Ovary (tissue), 3 donors: Measurements from ENCODE around the gene DNAJA3.

Experiments used
- POLR2A ChIP-seq: fragments of 450-650 bp; IDR thresholded peaks from one replicate; pipeline ENCODE4 v1.6.1; 2017; ENCODE audit warnings: antibody characterized with exemption, mild to moderate bottlenecking, moderate library complexity
- TF ChIP-seq, protein P1 (sequence below), 3 donors: fragments of 450-650 bp in 2 of 3; fragments of 200-600 bp in 1 of 3; IDR thresholded peaks; one replicate each; pipeline versions ENCODE4 v1.5.1 to v1.8.0; 2016 to 2022; ENCODE audit warnings: antibody characterized with exemption in 3 of 3, mild to moderate bottlenecking in 1 of 3
- donor health status: DM: no; HTN: no; CAD: no.

GRCh38 chr16:4387781-4388180 lies 37.9 kb upstream of the DNAJA3 start:
- no peak for TF ChIP-seq POLR2A
- TF ChIP-seq, protein P1, sequence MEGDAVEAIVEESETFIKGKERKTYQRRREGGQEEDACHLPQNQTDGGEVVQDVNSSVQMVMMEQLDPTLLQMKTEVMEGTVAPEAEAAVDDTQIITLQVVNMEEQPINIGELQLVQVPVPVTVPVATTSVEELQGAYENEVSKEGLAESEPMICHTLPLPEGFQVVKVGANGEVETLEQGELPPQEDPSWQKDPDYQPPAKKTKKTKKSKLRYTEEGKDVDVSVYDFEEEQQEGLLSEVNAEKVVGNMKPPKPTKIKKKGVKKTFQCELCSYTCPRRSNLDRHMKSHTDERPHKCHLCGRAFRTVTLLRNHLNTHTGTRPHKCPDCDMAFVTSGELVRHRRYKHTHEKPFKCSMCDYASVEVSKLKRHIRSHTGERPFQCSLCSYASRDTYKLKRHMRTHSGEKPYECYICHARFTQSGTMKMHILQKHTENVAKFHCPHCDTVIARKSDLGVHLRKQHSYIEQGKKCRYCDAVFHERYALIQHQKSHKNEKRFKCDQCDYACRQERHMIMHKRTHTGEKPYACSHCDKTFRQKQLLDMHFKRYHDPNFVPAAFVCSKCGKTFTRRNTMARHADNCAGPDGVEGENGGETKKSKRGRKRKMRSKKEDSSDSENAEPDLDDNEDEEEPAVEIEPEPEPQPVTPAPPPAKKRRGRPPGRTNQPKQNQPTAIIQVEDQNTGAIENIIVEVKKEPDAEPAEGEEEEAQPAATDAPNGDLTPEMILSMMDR (IDR thresholded peaks at IDR 0.05): no peak
